Mesothelial cell of epicardium (in vitro differentiated cells): ENCODE results near the gene DZIP1L. TPM values are rescaled to one million over a fixed set of nuclear protein-coding genes. Genes with fewer than 3 reads are reported as not detected.
A peak's percentile ranks its signal among the peaks of the same experiment; 100 is the strongest.
"Not testable (repeated sequence)": the region's sequence is repeated elsewhere in the genome, so short reads cannot be mapped to it uniquely, and the experiment has no call there.

ENCODE experiments used
- DNase-seq, 2 experiments: peaks; one replicate each; pipeline ENCODE4 v3.0.0; 2021; ENCODE audit warnings: low spot score in 2 of 2; ENCODE audit not compliant: unreplicated experiment in 2 of 2
- H3K27ac Mint-ChIP-seq: 2 replicates; pipeline ENCODE4 v1.8.0; 2021; ENCODE audit warnings: mixed read lengths
- H3K27me3 Mint-ChIP-seq: 2 replicates; pipeline ENCODE4 v1.8.0; 2021; ENCODE audit warnings: low read depth, mixed read lengths
- H3K36me3 Mint-ChIP-seq: 2 replicates; pipeline ENCODE4 v1.8.0; 2021; ENCODE audit warnings: mixed read lengths
- H3K4me1 Mint-ChIP-seq: 2 replicates; pipeline ENCODE4 v1.8.0; 2021; ENCODE audit warnings: mixed read lengths
- H3K4me3 Mint-ChIP-seq: 2 replicates; pipeline ENCODE4 v1.8.0; 2021; ENCODE audit warnings: mild to moderate bottlenecking, moderate library complexity, mixed read lengths
- H3K9me3 Mint-ChIP-seq: 2 replicates; pipeline ENCODE4 v1.8.0; 2021; ENCODE audit warnings: mixed read lengths
- CTCF ChIP-seq: fragments of 200-600 bp; sonication (generic); IDR thresholded peaks from one replicate; pipeline ENCODE4 v1.5.0; 2021; ENCODE audit warnings: antibody characterized with exemption; ENCODE audit not compliant: unreplicated experiment
- total RNA-seq: library from RNA; stranded (reverse); gene quantifications from 3 replicates; pipeline ENCODE4 v1.2.1, GENCODE V29; 2021

DZIP1L gene
- total RNA-seq, 1 donor from 2014 or later = 26.5 TPM

GRCh38 chr3:138092023-138092422 lies 23.4 kb downstream of the DZIP1L start:
- peaks cover 51% of the 10 kb centered on the region for H3K36me3 Mint-ChIP-seq
- peaks cover 16% of the 10 kb centered on the region for H3K9me3 Mint-ChIP-seq
- H3K4me3 Mint-ChIP-seq = no peak overlapping the region
- DNase-seq = no peak
- no peaks in the 10 kb centered on the region for H3K4me1 Mint-ChIP-seq
- no peak overlapping the region for H3K27ac Mint-ChIP-seq
- no peaks in the 10 kb centered on the region for H3K27me3 Mint-ChIP-seq
- TF ChIP-seq CTCF = no peak

- no peak for TF ChIP-seq CTCF
- Mint-ChIP-seq H3K4me3 (no peak overlapping the region), H3K36me3 (peaks cover 59% of the 10 kb centered on the region), H3K4me1 (no peaks in the 10 kb centered on the region), H3K9me3 (peaks cover 16% of the 10 kb centered on the region), H3K27ac (no peak overlapping the region), H3K27me3 (no peaks in the 10 kb centered on the region)
- DNase-seq = no peak
Observed at GRCh38 chr3:138089091-138089490, 26.3 kb downstream of the DZIP1L start.

- Mint-ChIP-seq H3K36me3 (peaks cover 41% of the 10 kb centered on the region), H3K4me1 (peaks cover 14% of the 10 kb centered on the region)
- not testable (repeated sequence) for DNase-seq, H3K27me3 Mint-ChIP-seq, H3K27ac Mint-ChIP-seq, H3K4me3 Mint-ChIP-seq, H3K9me3 Mint-ChIP-seq
Observed at GRCh38 chr3:138085745-138086144, 29.7 kb downstream of the DZIP1L start.

GRCh38 chr3:138084196-138084595 lies 31.2 kb downstream of the DZIP1L start:
- Mint-ChIP-seq H3K36me3 (peaks cover 41% of the 10 kb centered on the region), H3K27me3 (no peaks in the 10 kb centered on the region), H3K4me3 (no peak overlapping the region), H3K4me1 (peaks cover 14% of the 10 kb centered on the region), H3K27ac (no peak overlapping the region), H3K9me3 (no peaks in the 10 kb centered on the region)
- no peak for DNase-seq
- no peak for TF ChIP-seq CTCF

GRCh38 chr3:138082992-138083386 lies 32.4 kb downstream of the DZIP1L start:
- peaks cover 14% of the 10 kb centered on the region for H3K4me1 Mint-ChIP-seq
- DNase-seq = no peak
- no peaks in the 10 kb centered on the region for H3K9me3 Mint-ChIP-seq
- H3K27me3 Mint-ChIP-seq = no peaks in the 10 kb centered on the region
- H3K36me3 Mint-ChIP-seq = peaks cover 32% of the 10 kb centered on the region
- TF ChIP-seq CTCF = no peak
- H3K27ac Mint-ChIP-seq = no peak overlapping the region
- H3K4me3 Mint-ChIP-seq = no peak overlapping the region

GRCh38 chr3:138082085-138082991 lies 33.1 kb downstream of the DZIP1L start:
- Mint-ChIP-seq H3K27ac (peak overlapping the region; percentile 76), H3K9me3 (no peaks in the 10 kb centered on the region), H3K4me1 (peaks cover 14% of the 10 kb centered on the region), H3K27me3 (no peaks in the 10 kb centered on the region), H3K36me3 (peaks cover 33% of the 10 kb centered on the region), H3K4me3 (no peak overlapping the region)
- no peak for DNase-seq
- no peak for TF ChIP-seq CTCF
